Measurements from ENCODE around the gene RBM33. TPM values are rescaled to one million over a fixed set of nuclear protein-coding genes. Genes with fewer than 3 reads are reported as not detected.

Gene RBM33
- total and polyA plus RNA-seq, 2 of the 8 experiments (the other 6 are each of a cell fraction or from before 2014, with no cell fraction given), result 16.5 to 64.6 TPM

- 84% methylated on average over 3 of the region's 3 CpGs; no CpG with 5 or more reads in 1 of the 2 experiments for WGBS, 2 experiments (ENCODE audit: extremely low coverage in 1 of 2, insufficient coverage in 1 of 2, insufficient read length in 1 of 2, insufficient replicate concordance in 2 of 2, low coverage in 1 of 2, low lambda C conversion rate in 2 of 2, missing lambda C conversion rate in 1 of 2)
- Histone ChIP-seq H2AK5ac (ENCODE audit: low read depth, low read length) (no peak overlapping the region), H2BK15ac (ENCODE audit: low read length) (no peak overlapping the region), H4K8ac (ENCODE audit: extremely low read depth, insufficient read depth, low read length) (no peak overlapping the region), H3K36me3 (ENCODE audit: control insufficient read depth in 2 of 4, insufficient read depth in 4 of 4, low read length in 3 of 4) (no peaks in the 10 kb centered on the region), H3K4me2 (ENCODE audit: insufficient read depth in 1 of 2, low read depth in 2 of 2, low read length in 2 of 2) (no peak overlapping the region), H4K91ac (replicated peaks; ENCODE audit: insufficient read length, low read length) (no peak overlapping the region), H2BK120ac (replicated peaks; ENCODE audit: low read depth, low read length) (no peak overlapping the region), H3K9ac (replicated peaks in 1 of 4; ENCODE audit: extremely low read depth in 1 of 4, low read depth in 3 of 4, low read length in 3 of 4) (no peak overlapping the region), H3K4me3 (ENCODE audit: extremely low read depth in 1 of 4, insufficient read depth in 2 of 4, low read depth in 3 of 4, low read length in 4 of 4) (no peak overlapping the region), H3K79me1 (ENCODE audit: low read depth, low read length) (no peaks in the 10 kb centered on the region), H3K27ac (ENCODE audit: low read depth, low read length) (no peak overlapping the region), H4K20me1 (replicated peaks in 1 of 2; ENCODE audit: control insufficient read depth in 1 of 2, insufficient read depth in 2 of 2, low read length in 2 of 2) (no peaks in the 10 kb centered on the region), H4K5ac (ENCODE audit: insufficient read length, low read depth, low read length) (no peak overlapping the region), H2AFZ (ENCODE audit: low read length) (no peak overlapping the region), H3K56ac (replicated peaks; ENCODE audit: insufficient read length, low read depth, low read length) (no peak overlapping the region), H3K4me1 (replicated peaks in 1 of 4; ENCODE audit: control insufficient read depth in 3 of 4, insufficient read depth in 4 of 4, low read length in 3 of 4) (no peaks in the 10 kb centered on the region), H3K23me2 (ENCODE audit: low read depth, low read length) (no peaks in the 10 kb centered on the region), H3K14ac (ENCODE audit: insufficient read length) (no peak overlapping the region), H3K79me2 (ENCODE audit: control insufficient read depth in 1 of 2, insufficient read depth in 2 of 2, low read length in 2 of 2) (no peaks in the 10 kb centered on the region), H3K18ac (ENCODE audit: extremely low read depth, low read length) (no peak overlapping the region), H3K9me3 (ENCODE audit: insufficient read depth in 2 of 2, low read depth in 1 of 2, low read length in 1 of 2) (no peaks in the 10 kb centered on the region), H2BK20ac (ENCODE audit: low read length) (no peak overlapping the region), H3K27me3 (replicated peaks in 1 of 4; ENCODE audit: control insufficient read depth in 3 of 4, extremely low read depth in 1 of 4, insufficient read depth in 3 of 4, low read length in 3 of 4) (no peaks in the 10 kb centered on the region; a peak in 1 of 7 replicates), H2BK12ac (ENCODE audit: low read depth, low read length) (no peak overlapping the region), H2BK5ac (ENCODE audit: low read depth, low read length) (no peak overlapping the region), H3K23ac (ENCODE audit: insufficient read length) (no peak overlapping the region), H3K4ac (replicated peaks; ENCODE audit: insufficient read length, low read depth, low read length) (no peak overlapping the region)
- no peak for TF ChIP-seq SRF (IDR thresholded peaks at IDR 0.05; ENCODE audit: low read depth, low read length)
- no peak for TF ChIP-seq BRCA1 (IDR thresholded peaks at IDR 0.05; ENCODE audit: low read depth, low read length)
- TF ChIP-seq JUN (IDR thresholded peaks at IDR 0.05; ENCODE audit: low read depth, low read length), result no peak
- no peak for TF ChIP-seq SUZ12 (IDR thresholded peaks at IDR 0.05; ENCODE audit: low read length)
- no peak for TF ChIP-seq POLR2AphosphoS5 (IDR thresholded peaks at IDR 0.05; ENCODE audit: low read depth, low read length)
- TF ChIP-seq TBP (IDR thresholded peaks at IDR 0.05; ENCODE audit: low read depth, low read length), result no peak
- TF ChIP-seq RXRA (IDR thresholded peaks at IDR 0.05; ENCODE audit: insufficient read depth, low read depth, low read length), result no peak
- TF ChIP-seq SP1 (IDR thresholded peaks at IDR 0.05; ENCODE audit: low read depth, low read length), result no peak
- no peak for TF ChIP-seq NRF1 (IDR thresholded peaks at IDR 0.05; ENCODE audit: low read depth, low read length)
- TF ChIP-seq PHF8 (conservative IDR thresholded peaks at IDR 0.05; ENCODE audit: low read depth, low read length), result no peak
- no peak for TF ChIP-seq HDAC6 (IDR thresholded peaks at IDR 0.05; ENCODE audit: low read depth, low read length)
- TF ChIP-seq SIX5 (IDR thresholded peaks at IDR 0.05; ENCODE audit: low read depth, low read length), result no peak
- FAIRE-seq (no peak), DNase-seq (ENCODE audit: low read depth in 1 of 2, low spot score in 2 of 2) (no peak)
- POLR2A ChIA-PET (ENCODE audit: partially characterized antibody), result no interaction called here
- CTCF ChIA-PET (ENCODE audit: partially characterized antibody), result no interaction called here
Measured at GRCh38 chr7:155825336-155825735, 180.9 kb downstream of the RBM33 start.
